GM18858 (cell line): ENCODE data around the gene OR6S1.
"Not testable (repeated sequence)": the region's sequence is repeated elsewhere in the genome, so short reads cannot be mapped to it uniquely, and the experiment has no call there.

ENCODE experiments used
- ATAC-seq: cut with Tn5 transposase; IDR thresholded peaks from one replicate; pipeline ENCODE4 v1.9.1; 2021; ENCODE audit not compliant: unreplicated experiment

Gene OR6S1

GRCh38 chr14:20631880-20632389, 9.6 kb downstream of the OR6S1 start:
- ATAC-seq: no peak

- no peak for ATAC-seq
Observed at GRCh38 chr14:20631023-20631879, 10.2 kb downstream of the OR6S1 start.

- no peak for ATAC-seq
Observed at GRCh38 chr14:20630340-20631022, 11.0 kb downstream of the OR6S1 start.

GRCh38 chr14:20628063-20628854, 13.2 kb downstream of the OR6S1 start:
- ATAC-seq: no peak

- no peak for ATAC-seq
Observed at GRCh38 chr14:20627346-20628027, 14.0 kb downstream of the OR6S1 start.

- no peak for ATAC-seq
Observed at GRCh38 chr14:20626274-20626673, 15.2 kb downstream of the OR6S1 start.

- no peak for ATAC-seq
Observed at GRCh38 chr14:20624495-20625070, 16.9 kb downstream of the OR6S1 start.

- ATAC-seq: no peak
Observed at GRCh38 chr14:20623798-20624197, 17.7 kb downstream of the OR6S1 start.

GRCh38 chr14:20622816-20623291, 18.6 kb downstream of the OR6S1 start:
- ATAC-seq: no peak

- ATAC-seq: no peak
Observed at GRCh38 chr14:20620798-20621478, 20.6 kb downstream of the OR6S1 start.

- ATAC-seq: not testable (repeated sequence)
Observed at GRCh38 chr14:20619688-20620087, 21.8 kb downstream of the OR6S1 start.

- ATAC-seq: no peak
Observed at GRCh38 chr14:20618271-20618749, 23.2 kb downstream of the OR6S1 start.

GRCh38 chr14:20617138-20618003, 24.1 kb downstream of the OR6S1 start:
- no peak for ATAC-seq

GRCh38 chr14:20615996-20616395, 25.5 kb downstream of the OR6S1 start:
- no peak for ATAC-seq

- no peak for ATAC-seq
Observed at GRCh38 chr14:20614038-20614840, 27.3 kb downstream of the OR6S1 start.

GRCh38 chr14:20613094-20614037, 28.1 kb downstream of the OR6S1 start:
- ATAC-seq: peak; percentile 54

GRCh38 chr14:20612403-20612802, 29.1 kb downstream of the OR6S1 start:
- no peak for ATAC-seq
